GM10266 (cell line): ENCODE measurements around the gene PLEKHO2.
"Not testable (repeated sequence)": the region's sequence is repeated elsewhere in the genome, so short reads cannot be mapped to it uniquely, and the experiment has no call there.

Experiments used
- DNase-seq: peaks from one replicate; pipeline ENCODE4 v3.0.0; 2012; ENCODE audit errors: extremely low spot score
- TF ChIP-seq, protein P1 (sequence below): IDR thresholded peaks from 2 replicates; pipeline ENCODE4 v1.5.1; 2012; ENCODE audit warnings: mild to moderate bottlenecking, low read depth; ENCODE audit not compliant: control insufficient read depth, insufficient read depth; ENCODE audit errors: missing control alignments

Gene PLEKHO2

DNA sequence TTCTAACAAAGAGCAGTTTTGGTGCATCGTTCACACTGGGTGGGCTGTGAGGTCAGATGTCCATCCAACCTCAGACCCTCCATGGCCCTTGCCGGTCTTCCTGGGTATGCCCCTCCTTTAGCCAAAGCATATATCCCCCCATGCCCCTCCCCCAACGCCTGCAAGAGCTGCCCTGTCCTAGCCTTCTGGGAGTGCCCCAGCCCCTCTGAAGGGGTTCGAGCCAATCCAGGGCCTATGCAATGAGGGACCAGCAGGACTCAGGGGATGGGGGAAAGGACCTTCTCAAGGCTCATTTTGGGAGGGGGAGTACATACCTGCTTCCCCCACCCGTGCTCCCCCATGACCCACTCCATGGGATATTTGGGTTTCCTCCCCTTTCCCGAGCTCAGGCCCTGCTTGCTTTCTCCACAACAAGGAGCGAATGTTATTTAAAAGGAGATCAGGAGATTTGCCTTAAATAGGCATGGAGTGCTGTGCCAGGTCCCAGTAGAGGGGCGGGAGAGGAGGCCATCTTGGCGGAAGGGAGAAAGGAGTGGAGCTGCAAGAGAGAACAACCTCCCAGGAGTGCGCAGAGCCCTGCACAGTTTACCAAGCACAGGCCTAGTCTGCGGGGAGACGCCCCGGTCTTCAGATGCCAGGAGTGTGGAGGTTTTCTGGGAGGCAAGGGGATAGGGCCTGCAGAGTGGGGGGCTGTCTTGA lies 34.5 kb upstream of the PLEKHO2 start:
- TF ChIP-seq, protein P1, sequence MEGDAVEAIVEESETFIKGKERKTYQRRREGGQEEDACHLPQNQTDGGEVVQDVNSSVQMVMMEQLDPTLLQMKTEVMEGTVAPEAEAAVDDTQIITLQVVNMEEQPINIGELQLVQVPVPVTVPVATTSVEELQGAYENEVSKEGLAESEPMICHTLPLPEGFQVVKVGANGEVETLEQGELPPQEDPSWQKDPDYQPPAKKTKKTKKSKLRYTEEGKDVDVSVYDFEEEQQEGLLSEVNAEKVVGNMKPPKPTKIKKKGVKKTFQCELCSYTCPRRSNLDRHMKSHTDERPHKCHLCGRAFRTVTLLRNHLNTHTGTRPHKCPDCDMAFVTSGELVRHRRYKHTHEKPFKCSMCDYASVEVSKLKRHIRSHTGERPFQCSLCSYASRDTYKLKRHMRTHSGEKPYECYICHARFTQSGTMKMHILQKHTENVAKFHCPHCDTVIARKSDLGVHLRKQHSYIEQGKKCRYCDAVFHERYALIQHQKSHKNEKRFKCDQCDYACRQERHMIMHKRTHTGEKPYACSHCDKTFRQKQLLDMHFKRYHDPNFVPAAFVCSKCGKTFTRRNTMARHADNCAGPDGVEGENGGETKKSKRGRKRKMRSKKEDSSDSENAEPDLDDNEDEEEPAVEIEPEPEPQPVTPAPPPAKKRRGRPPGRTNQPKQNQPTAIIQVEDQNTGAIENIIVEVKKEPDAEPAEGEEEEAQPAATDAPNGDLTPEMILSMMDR: no peak
- no peak for DNase-seq

DNA sequence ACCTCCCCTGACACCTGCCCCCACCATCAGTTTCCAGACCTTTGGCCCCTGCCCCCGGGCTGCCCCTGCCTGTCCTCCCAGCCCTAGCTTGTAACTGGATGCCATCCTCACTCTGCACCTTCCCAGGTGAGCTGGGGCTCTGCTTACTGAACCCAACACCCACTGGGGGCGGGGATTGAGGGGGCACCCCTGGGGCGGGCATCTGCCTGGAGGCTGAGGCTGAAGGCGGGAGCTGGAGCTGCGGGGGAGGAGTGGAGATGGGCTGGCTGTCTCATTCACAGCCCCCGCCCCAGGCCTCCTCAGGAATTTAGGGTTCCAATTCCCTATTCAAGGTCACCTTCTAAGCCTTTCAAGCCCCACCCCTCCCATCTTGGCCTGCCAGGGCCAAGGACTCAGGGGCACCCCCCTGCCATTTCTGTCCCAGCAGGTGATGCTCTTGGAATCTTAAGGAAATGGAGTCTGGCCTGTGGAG lies 33.9 kb upstream of the PLEKHO2 start:
- DNase-seq: no peak
- TF ChIP-seq, protein P1: no peak

DNA sequence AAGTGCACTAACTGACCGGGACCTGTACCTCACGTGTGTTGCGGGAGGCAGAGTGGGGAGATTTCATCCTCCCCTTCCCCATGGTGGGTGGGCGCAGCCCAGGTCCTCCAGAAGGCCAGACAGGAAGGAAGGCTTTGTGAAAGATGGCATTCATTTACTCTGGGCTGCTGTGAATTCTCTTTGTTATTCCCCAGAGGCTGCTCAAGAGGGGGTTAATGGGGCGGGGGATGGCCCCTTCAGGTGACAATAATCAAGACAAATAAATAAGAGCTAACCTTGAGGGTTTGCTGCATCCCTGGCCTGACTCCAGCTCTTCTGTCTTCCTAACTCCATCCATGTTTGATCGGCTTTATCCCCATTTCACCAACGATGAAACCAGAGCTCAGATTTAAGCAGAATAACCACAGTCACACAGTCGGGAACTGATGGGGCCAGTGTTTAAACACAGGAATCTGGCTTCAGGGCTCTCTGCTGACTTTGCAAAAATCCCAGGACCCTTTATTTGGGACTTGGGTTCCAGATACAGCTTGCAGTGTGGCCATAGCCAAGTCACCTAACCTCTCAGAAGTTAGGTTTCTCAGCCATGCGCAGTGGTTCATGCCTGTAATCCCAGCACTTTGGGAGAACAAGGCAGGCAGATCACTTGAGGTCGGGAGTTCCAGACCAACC lies 32.8 kb upstream of the PLEKHO2 start:
- TF ChIP-seq, protein P1: no peak
- no peak for DNase-seq

DNA sequence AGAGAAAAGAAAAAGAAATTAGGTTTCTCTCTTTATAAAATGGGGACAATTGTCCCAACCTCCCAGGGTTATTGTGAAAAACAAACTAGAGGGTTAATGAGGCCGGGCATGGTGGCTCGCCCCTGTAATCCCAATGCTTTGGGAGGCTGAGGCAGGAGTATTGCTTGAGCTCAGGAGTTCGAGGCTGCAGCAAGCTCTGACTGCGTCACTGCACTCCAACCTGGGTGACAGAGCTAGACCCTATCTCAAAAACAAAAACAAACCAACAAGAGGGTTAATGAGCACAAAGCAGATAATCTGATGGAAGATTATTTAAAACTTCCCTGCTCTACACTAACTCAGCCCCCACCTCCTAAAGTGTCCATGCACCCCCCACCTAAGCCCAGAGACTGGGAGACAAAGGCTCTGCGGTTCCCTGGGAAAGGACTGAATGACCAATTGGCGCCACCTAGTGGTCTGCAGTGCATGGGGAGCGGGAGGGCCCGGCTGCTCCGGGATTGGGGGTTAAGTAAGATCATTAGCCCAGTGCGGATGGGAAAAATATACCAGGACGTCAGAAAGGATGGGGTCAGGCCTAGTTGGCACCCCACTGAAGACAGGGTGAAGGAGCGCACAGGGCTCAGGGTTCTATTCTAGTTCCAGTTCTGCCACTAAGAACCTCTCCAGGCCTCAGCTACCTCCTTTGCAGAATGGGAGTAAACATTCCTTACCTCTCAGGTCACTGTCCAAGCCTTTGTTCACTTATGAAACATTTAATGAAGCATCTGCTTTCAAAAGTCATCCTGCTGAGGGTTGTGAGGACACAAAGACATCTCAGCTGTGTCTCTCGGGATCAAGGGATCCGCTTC lies 31.8 kb upstream of the PLEKHO2 start:
- DNase-seq: peak; percentile 82
- TF ChIP-seq, protein P1: peak; percentile 95

DNA sequence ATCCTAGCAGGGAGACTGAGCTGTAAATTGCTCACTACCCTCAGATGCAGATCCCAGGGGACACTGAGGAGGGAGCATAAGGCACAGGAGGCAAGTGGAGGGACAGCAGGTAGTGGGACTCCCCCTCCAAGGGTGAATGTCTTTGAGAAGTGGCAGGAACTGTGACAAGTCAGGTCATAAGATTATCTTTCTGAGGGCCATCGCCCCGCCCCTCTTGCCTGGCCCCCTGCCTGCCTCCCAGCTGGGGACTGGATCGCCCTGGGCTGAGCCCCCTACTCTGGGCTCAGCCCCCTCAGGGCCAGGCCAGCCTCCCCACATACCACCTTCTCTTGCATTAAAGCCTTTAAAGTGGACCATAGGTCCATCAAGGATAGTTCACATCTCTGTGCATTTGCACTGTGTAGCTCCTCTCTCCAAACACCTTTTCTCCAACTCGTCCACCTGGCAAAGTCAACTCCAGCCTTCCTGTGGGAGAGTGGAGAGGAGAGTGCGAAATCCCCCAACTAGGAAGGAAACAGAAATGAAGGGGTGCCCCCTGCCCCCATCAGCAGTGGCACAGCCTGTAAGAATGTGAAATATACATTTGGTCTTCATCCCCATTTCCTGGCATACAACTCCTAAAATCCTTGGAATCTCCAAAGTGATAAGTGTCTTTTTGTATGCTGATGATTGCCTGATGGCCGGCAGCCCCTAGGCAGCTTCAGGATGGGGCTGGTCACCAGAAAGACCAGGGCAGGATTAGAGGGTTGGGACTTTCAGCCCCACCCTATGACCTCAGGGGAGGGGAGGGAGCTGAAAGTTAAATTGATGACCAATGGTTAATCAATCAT lies 31.0 kb upstream of the PLEKHO2 start:
- TF ChIP-seq, protein P1: no peak
- no peak for DNase-seq

DNA sequence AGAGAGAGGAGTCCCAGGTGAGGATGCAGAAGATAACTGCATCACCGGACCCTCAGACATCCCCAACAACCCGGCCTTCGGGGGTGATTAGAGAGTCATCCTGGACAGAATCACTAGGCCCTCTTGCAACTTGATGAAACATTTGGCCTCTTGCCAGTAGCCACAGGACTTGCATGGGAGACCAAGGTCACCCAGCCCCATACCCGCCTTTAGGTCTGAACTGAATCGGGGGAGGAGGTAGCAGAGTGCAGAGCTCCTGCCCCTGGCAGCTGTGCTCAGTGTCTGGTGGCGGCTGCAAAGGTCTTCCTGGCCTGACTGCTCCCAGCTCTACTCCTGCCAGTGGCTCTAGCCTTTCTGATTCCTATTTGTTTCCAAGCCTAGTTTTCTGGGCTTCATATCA lies 28.6 kb upstream of the PLEKHO2 start:
- DNase-seq: no peak
- TF ChIP-seq, protein P1: no peak

DNA sequence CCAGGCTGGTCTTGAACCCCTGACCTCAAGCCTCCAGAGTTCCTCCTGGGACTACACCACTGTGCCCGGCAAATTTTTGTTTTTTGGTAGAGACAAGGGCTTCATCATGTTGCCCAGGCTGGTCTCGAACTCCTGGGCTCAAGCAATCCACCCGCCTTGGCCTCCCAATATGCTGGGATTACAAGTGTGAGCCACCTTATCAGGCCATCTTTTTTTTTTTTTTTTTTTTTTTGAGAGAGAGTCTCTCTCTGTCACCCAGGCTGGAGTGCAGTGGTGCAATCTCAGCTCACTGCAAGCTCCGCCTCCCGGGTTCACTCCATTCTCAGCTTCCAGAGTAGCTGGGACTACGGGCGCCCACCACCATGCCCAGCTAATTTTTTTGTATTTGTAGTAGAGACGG lies 27.4 kb upstream of the PLEKHO2 start:
- DNase-seq: not testable (repeated sequence)

GRCh38 chr15:64814965-64815364 lies 26.8 kb upstream of the PLEKHO2 start:
- not testable (repeated sequence) for DNase-seq
